GM23338 (cell line): ENCODE results near the gene ZNF836. TPM values are rescaled to one million over a fixed set of nuclear protein-coding genes. Genes with fewer than 3 reads are reported as not detected.

Source experiments
- ATAC-seq: fragments of 200-7000 bp; cut with Tn5 transposase; 3 replicates; pipeline ENCODE4 v1.9.1; 2020
- DNase-seq: peaks from one replicate; pipeline ENCODE4 v3.0.0-alpha.2; 2015; ENCODE audit warnings: low spot score
- H2AFZ ChIP-seq: fragments of 200-600 bp; sonication (generic); 2 replicates; pipeline ENCODE4 v1.8.0; 2016; ENCODE audit warnings: antibody characterized with exemption, mild to moderate bottlenecking, moderate library complexity
- H3F3A ChIP-seq: fragments of 200-600 bp; sonication (generic); replicated peaks from 2 replicates; pipeline ENCODE4 v1.8.0; 2017; ENCODE audit warnings: antibody characterized with exemption, mixed run types, low read depth
- H3K27ac ChIP-seq: fragments of 200-600 bp; sonication (generic); 2 replicates; pipeline ENCODE4 v1.6.1; 2016; ENCODE audit warnings: low read depth
- H3K27me3 ChIP-seq: fragments of 200-600 bp; sonication (generic); 2 replicates; pipeline ENCODE4 v1.8.0; 2016; ENCODE audit warnings: mild to moderate bottlenecking, mixed run types, moderate library complexity; ENCODE audit not compliant: insufficient read depth
- H3K36me3 ChIP-seq: fragments of 200-600 bp; sonication (generic); 2 replicates; pipeline ENCODE4 v1.8.0; 2016; ENCODE audit warnings: mild to moderate bottlenecking; ENCODE audit not compliant: insufficient read depth
- H3K4me1 ChIP-seq: fragments of 200-600 bp; sonication (generic); 2 replicates; pipeline ENCODE4 v1.8.0; 2016; ENCODE audit warnings: mild to moderate bottlenecking, moderate library complexity; ENCODE audit not compliant: insufficient read depth
- H3K4me2 ChIP-seq: fragments of 200-600 bp; sonication (generic); 2 replicates; pipeline ENCODE4 v1.7.1; 2017; ENCODE audit warnings: mixed run types
- H3K4me3 ChIP-seq: fragments of 200-600 bp; sonication (generic); 2 replicates; pipeline ENCODE4 v1.6.1; 2016; ENCODE audit warnings: mixed run types
- H3K79me2 ChIP-seq: fragments of 200-600 bp; sonication (generic); replicated peaks from 2 replicates; pipeline ENCODE4 v1.8.0; 2017; ENCODE audit warnings: mild to moderate bottlenecking; ENCODE audit not compliant: insufficient read depth
- H3K9me2 ChIP-seq: fragments of 200-600 bp; sonication (generic); 2 replicates; pipeline ENCODE4 v1.8.0; 2017; ENCODE audit not compliant: insufficient read depth
- H4K20me1 ChIP-seq: fragments of 200-600 bp; sonication (generic); replicated peaks from 2 replicates; pipeline ENCODE4 v1.8.0; 2017; ENCODE audit warnings: mild to moderate bottlenecking; ENCODE audit not compliant: insufficient read depth
- H3K27ac Mint-ChIP-seq: 2 replicates; pipeline ENCODE4 v1.8.0; 2020; ENCODE audit warnings: inconsistent platforms, mild to moderate bottlenecking, moderate library complexity, mixed read lengths
- H3K27me3 Mint-ChIP-seq: 3 replicates; pipeline ENCODE4 v1.8.0; 2022; ENCODE audit warnings: low read depth, mild to moderate bottlenecking, moderate library complexity, mixed read lengths, inconsistent platforms; ENCODE audit not compliant: insufficient read depth, poor library complexity
- H3K36me3 Mint-ChIP-seq: 3 replicates; pipeline ENCODE4 v1.8.0; 2021; ENCODE audit warnings: low read depth, mild to moderate bottlenecking, inconsistent platforms, moderate library complexity, mixed read lengths
- H3K4me1 Mint-ChIP-seq: 3 replicates; pipeline ENCODE4 v1.8.0; 2020; ENCODE audit warnings: mild to moderate bottlenecking, inconsistent platforms, mixed read lengths
- H3K4me3 Mint-ChIP-seq: 3 replicates; pipeline ENCODE4 v1.8.0; 2021; ENCODE audit warnings: moderate library complexity, mild to moderate bottlenecking, inconsistent platforms, mixed read lengths
- H3K9me3 Mint-ChIP-seq: 3 replicates; pipeline ENCODE4 v1.8.0; 2020; ENCODE audit warnings: moderate library complexity, mild to moderate bottlenecking, inconsistent platforms, mixed read lengths
- CREB1 ChIP-seq: fragments of 250-450 bp; sonication (Bioruptor Pico); IDR thresholded peaks from 2 replicates; pipeline ENCODE4 v1.5.0; 2020; ENCODE audit warnings: low read depth, mild to moderate bottlenecking, moderate library complexity
- ETS1 ChIP-seq: IDR thresholded peaks from 2 replicates; pipeline ENCODE4 v1.6.1; 2016; ENCODE audit warnings: antibody characterized with exemption
- EZH2 ChIP-seq: fragments of 200-600 bp; sonication (generic); IDR thresholded peaks from one replicate; pipeline ENCODE4 v1.8.0; 2017; ENCODE audit warnings: antibody characterized with exemption, mild to moderate bottlenecking, low read depth; ENCODE audit not compliant: unreplicated experiment
- EZH2phosphoT487 ChIP-seq: fragments of 200-600 bp; sonication (generic); IDR thresholded peaks from one replicate; pipeline ENCODE4 v1.8.1; 2018; ENCODE audit warnings: antibody characterized with exemption; ENCODE audit not compliant: unreplicated experiment
- JUNB ChIP-seq: IDR thresholded peaks from one replicate; pipeline ENCODE4 v1.6.1; 2016; ENCODE audit warnings: antibody characterized with exemption; ENCODE audit not compliant: unreplicated experiment
- NANOG ChIP-seq: IDR thresholded peaks from 2 replicates; pipeline ENCODE4 v1.6.1; 2016; ENCODE audit warnings: antibody characterized with exemption, borderline replicate concordance
- REST ChIP-seq: IDR thresholded peaks from one replicate; pipeline ENCODE4 v1.6.1; 2018; ENCODE audit warnings: antibody characterized with exemption; ENCODE audit not compliant: unreplicated experiment
- STAT1 ChIP-seq: IDR thresholded peaks from one replicate; pipeline ENCODE4 v1.6.1; 2016; ENCODE audit warnings: antibody characterized with exemption; ENCODE audit not compliant: unreplicated experiment
- ZNF331 ChIP-seq: fragments of 250-450 bp; sonication (Bioruptor Pico); IDR thresholded peaks from 2 replicates; pipeline ENCODE4 v1.5.0; 2020; ENCODE audit warnings: low read depth, mild to moderate bottlenecking, moderate library complexity
- ZNF462 ChIP-seq: fragments of 250-450 bp; sonication (Bioruptor Pico); IDR thresholded peaks from 2 replicates; pipeline ENCODE4 v1.5.0; 2020; ENCODE audit warnings: mild to moderate bottlenecking, moderate library complexity
- polyA plus RNA-seq: library from polyadenylated mRNA; unstranded; fragments of >200 nt; fragmentation: Nextera tagmentation; extraction: Ambion mirVana; gene quantifications from 2 replicates; pipeline ENCODE4 v1.2.1, GENCODE V29; 2016
- total RNA-seq: library from RNA; depleted of rRNA; stranded (reverse); fragments of >200 nt; shearing (Covaris generic); gene quantifications from 2 replicates; pipeline ENCODE4 v1.2.3, GENCODE V29; 2014

Gene ZNF836
- total and polyA plus RNA-seq, 2 experiments from 2014 or later, result 11.8 to 18.6 TPM

GRCh38 chr19:52196256-52196967, 25.0 kb upstream of the ZNF836 start:
- H3K36me3 Mint-ChIP-seq, result peaks cover 60% of the 10 kb centered on the region
- Histone ChIP-seq H3K27ac (peak overlapping the region; percentile 66; the same call in 1 of the 2 replicates), H3K79me2 (peaks cover 98% of the 10 kb centered on the region), H3K4me2 (no peak overlapping the region), H3K9me2 (no peaks in the 10 kb centered on the region), H3K4me1 (peaks cover 7% of the 10 kb centered on the region), H2AFZ (no peak overlapping the region), H3K4me3 (no peak overlapping the region), H3K36me3 (peaks cover 28% of the 10 kb centered on the region), H4K20me1 (peaks cover 40% of the 10 kb centered on the region), H3K27me3 (no peaks in the 10 kb centered on the region), H3F3A (no peaks in the 10 kb centered on the region)
- TF ChIP-seq CREB1 (no peak), EZH2 (no peak), STAT1 (no peak), ZNF331 (CRISPR knock-in tag) (no peak), NANOG (no peak), ZNF462 (CRISPR knock-in tag) (no peak), EZH2phosphoT487 (no peak), REST (no peak), JUNB (no peak), ETS1 (no peak)
- no peak for DNase-seq
- ATAC-seq, result no peak
- H3K27me3 Mint-ChIP-seq, result peaks cover 5% of the 10 kb centered on the region
- H3K4me3 Mint-ChIP-seq, result no peak overlapping the region
- peaks cover 23% of the 10 kb centered on the region for H3K4me1 Mint-ChIP-seq
- H3K9me3 Mint-ChIP-seq, result no peaks in the 10 kb centered on the region
- no peak overlapping the region for H3K27ac Mint-ChIP-seq
